Lung (tissue), 16 donors: ENCODE data around the gene FRMD3. TPM values are rescaled to one million over a fixed set of nuclear protein-coding genes. Genes with fewer than 3 reads are reported as not detected.

Experiments
- ATAC-seq: fragments of 200-7000 bp; cut with Tn5 transposase; one replicate; pipeline ENCODE4 v1.9.1; 2020; ENCODE audit warnings: moderate number of reproducible peaks; ENCODE audit not compliant: insufficient read depth, low FRiP score
- DNase-seq, 3 donors: peaks; one replicate each; pipeline ENCODE4 v3.0.0-alpha.2; 2013 to 2017
- H3K27ac ChIP-seq, 2 donors: one replicate each; pipeline ENCODE4 v1.5.1; 2013; ENCODE audit warnings: mild to moderate bottlenecking in 2 of 2, moderate library complexity in 2 of 2, control low read depth in 1 of 2, inconsistent platforms in 1 of 2, low read depth in 1 of 2, low read length in 1 of 2
- H3K27me3 ChIP-seq, 3 donors: one replicate each; pipeline ENCODE4 v1.5.1; 2013; ENCODE audit warnings: low read length in 2 of 3; ENCODE audit not compliant: control insufficient read depth in 3 of 3, insufficient read depth in 3 of 3
- H3K36me3 ChIP-seq, 4 donors: one replicate each; pipeline ENCODE4 v1.5.1; 2013; ENCODE audit warnings: low read length in 4 of 4, mild to moderate bottlenecking in 1 of 4, moderate library complexity in 1 of 4; ENCODE audit not compliant: control insufficient read depth in 4 of 4, insufficient read depth in 4 of 4
- H3K4me1 ChIP-seq, 5 donors: one replicate each; pipeline ENCODE4 v1.5.1; 2013; ENCODE audit warnings: low read length in 5 of 5, mild to moderate bottlenecking in 2 of 5, moderate library complexity in 1 of 5; ENCODE audit not compliant: control insufficient read depth in 5 of 5, insufficient read depth in 5 of 5
- H3K4me3 ChIP-seq: one replicate; pipeline ENCODE4 v1.5.1; 2013; ENCODE audit warnings: mild to moderate bottlenecking, control low read depth, moderate library complexity
- H3K9ac ChIP-seq, 2 donors: one replicate each; pipeline ENCODE4 v1.5.1; 2013; ENCODE audit warnings: low read length in 2 of 2, control low read depth in 1 of 2; ENCODE audit not compliant: insufficient read depth in 1 of 2
- H3K9me3 ChIP-seq, 4 donors: one replicate each; pipeline ENCODE4 v1.5.1; 2013; ENCODE audit warnings: low read length in 3 of 4, mild to moderate bottlenecking in 1 of 4, moderate library complexity in 1 of 4; ENCODE audit not compliant: control insufficient read depth in 4 of 4, insufficient read depth in 3 of 4
- CTCF ChIP-seq: IDR thresholded peaks from 2 replicates; pipeline ENCODE4 v1.5.1; 2012; ENCODE audit warnings: mild to moderate bottlenecking; ENCODE audit errors: control extremely low read depth, extremely low read depth
- WGBS, 2 donors: extraction: QIAGEN DNeasy Blood & Tissue Kit; methylation state at CpG; one replicate each; pipeline ENCODE4 v1.1.7; 2013; 5-methylcytosine and 5-hydroxymethylcytosine counted together
- long read RNA-seq, 5 donors: transcript quantifications; one replicate each; lab custom pipeline, GENCODE V29; 2026
- polyA plus RNA-seq, 2 donors: library from polyadenylated mRNA; stranded (reverse); fragments of 200-250 nt; gene quantifications; one replicate each; pipeline ENCODE4 v1.2.1, GENCODE V29; 2013
- total RNA-seq, 2 donors: library from RNA; depleted of rRNA in 1 of 2; stranded (reverse); fragments of >200 nt in 1 of 2; gene quantifications; one replicate each; pipeline ENCODE4 v1.2.1, GENCODE V29; 2014 to 2021
- donor health status: control.
- donor health status: control.
- donor health status: Bipolar disorder and iron deficiency.
- donor health status: healthy.
- donor health status: DM: yes; HTN: yes; CAD: no.

Gene FRMD3
- total RNA-seq, result 1 to 10 TPM; 1.5 to 3.2 TPM
- 1 to 10 TPM in 1 of 2 donors, under 1 TPM in 1; 0.75 to 1.6 TPM for polyA plus RNA-seq
- long read RNA-seq, donor 1, full-length matches to known transcripts, result 1 of 1 reads
- long read RNA-seq, donor 1, partial matches to known transcripts, result 0 of 1 reads
- long read RNA-seq, donor 1, other reads (novel, unspliced or antisense), result 0 of 1 reads
- long read RNA-seq, donor 2, result 0 reads
- long read RNA-seq, donor 3, partial matches to known transcripts, result 6 of 11 reads
- long read RNA-seq, donor 3, other reads (novel, unspliced or antisense), result 5 of 11 reads
- long read RNA-seq, donor 4, result 0 reads
- long read RNA-seq, donor 5, full-length matches to known transcripts, result 1 of 1 reads
- long read RNA-seq, donor 5, partial matches to known transcripts, result 0 of 1 reads
- long read RNA-seq, donor 5, other reads (novel, unspliced or antisense), result 0 of 1 reads

GRCh38 chr9:83538172-83538889 is at the start of gene FRMD3:
Gene FRMD3, minus strand, starts transcription at chr9:83538401. Its CDS starts 170 bp downstream, at chr9:83538231.
- WGBS, 2 donors, result 0 to 1% methylated on average over 56 to 85 of the region's 85 CpGs
- Histone ChIP-seq H3K36me3 (no peaks in the 10 kb centered on the region), H3K27ac (peak within 1 kb of the TSS; percentile 42 to 66), H3K9ac (no peak within 1 kb of the TSS), H3K27me3 (peaks cover 0 to 29% (median 25%) of the 10 kb centered on the region in 3 donors), H3K4me3 (peak within 1 kb of the TSS; percentile 59), H3K9me3 (peaks cover 0 to 2% (median 0%) of the 10 kb centered on the region in 4 donors), H3K4me1 (peaks cover 0 to 7% (median 5%) of the 10 kb centered on the region in 5 donors)
- TF ChIP-seq CTCF, result no peak
- DNase-seq (peak; percentile 74 to 83 (median 83)), ATAC-seq (peak; percentile 89)

DNA sequence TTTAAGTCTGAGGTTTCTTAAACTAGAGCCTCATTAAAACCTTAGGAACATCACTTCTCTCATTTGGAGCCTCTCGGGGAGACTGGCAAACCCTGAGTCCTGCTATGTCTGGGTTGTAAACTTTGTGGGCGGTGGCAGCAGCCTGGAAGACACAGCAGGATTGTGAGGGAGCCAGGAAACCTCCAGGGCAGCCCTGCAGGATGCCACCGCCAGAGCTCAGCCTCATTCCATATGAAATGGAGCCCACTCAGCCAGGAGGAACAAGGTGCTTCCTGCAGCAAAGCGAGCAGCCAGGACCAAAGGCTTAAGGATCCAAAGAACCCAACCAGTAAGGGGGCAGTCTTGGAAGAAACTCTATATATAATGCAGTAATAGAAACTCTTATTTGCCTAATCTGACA is 46.8 kb upstream of the FRMD3 start:
- no peaks in the 10 kb centered on the region for H3K4me1 ChIP-seq

GRCh38 chr9:83583151-83584014 is 45.2 kb upstream of the FRMD3 start:
- no peak overlapping the region for H3K27ac ChIP-seq
- no peaks in the 10 kb centered on the region for H3K27me3 ChIP-seq
- no peak for ATAC-seq
- no peaks in the 10 kb centered on the region for H3K9me3 ChIP-seq
- no peaks in the 10 kb centered on the region for H3K4me1 ChIP-seq
- WGBS, 2 donors, result 70 to 73% methylated on average over 6 of the region's 6 CpGs
- peak; percentile 53 to 71 (median 56) for DNase-seq
- no peaks in the 10 kb centered on the region for H3K36me3 ChIP-seq
- no peak overlapping the region for H3K9ac ChIP-seq
- peak; percentile 29 for TF ChIP-seq CTCF
- no peak overlapping the region for H3K4me3 ChIP-seq

More for the DNA sequence above, 46.8 kb upstream of the FRMD3 start:
- no peak for TF ChIP-seq CTCF
- no peaks in the 10 kb centered on the region for H3K27me3 ChIP-seq
- H3K9me3 ChIP-seq, result no peaks in the 10 kb centered on the region
- H3K9ac ChIP-seq, result no peak overlapping the region
- DNase-seq, result no peak
- no peak for ATAC-seq
- H3K4me3 ChIP-seq, result no peak overlapping the region
- H3K36me3 ChIP-seq, result no peaks in the 10 kb centered on the region
- WGBS, 2 donors, result 89 to 93% methylated on average over 4 of the region's 4 CpGs
- H3K27ac ChIP-seq, result no peak overlapping the region
